ENCODE data around the gene LLPH.

LLPH gene

DNA sequence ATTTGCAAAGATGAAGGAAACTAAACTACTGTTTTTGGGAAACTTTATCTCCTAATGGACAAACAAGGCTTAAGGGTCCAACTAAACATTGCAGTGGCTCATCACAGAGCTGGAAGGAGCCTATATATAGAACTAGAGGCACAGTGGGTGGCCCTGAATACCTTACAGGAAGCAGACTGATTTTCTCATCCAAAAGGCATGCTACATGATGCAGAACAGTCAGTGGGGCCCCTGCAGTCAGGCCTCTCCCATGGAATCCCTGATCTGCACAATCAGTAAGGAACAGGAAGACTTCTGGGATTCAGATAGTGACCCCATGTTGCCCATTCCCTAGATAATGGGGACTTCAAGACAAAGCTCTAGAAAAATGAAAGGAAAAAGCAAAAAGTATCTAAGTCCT lies 1.9 kb upstream of the LLPH start:
- no peaks in the 10 kb centered on the region for H3K27me3 ChIP-seq (ENCODE audit: insufficient read depth, low read length)
- H3K9me2 ChIP-seq (ENCODE audit: low read depth, low read length), result no peaks in the 10 kb centered on the region
- H3K4me3 ChIP-seq (ENCODE audit: low read depth, low read length, poor library complexity, severe bottlenecking), result peak overlapping the region; percentile 83
- no peaks in the 10 kb centered on the region for H4K20me1 ChIP-seq (ENCODE audit: insufficient read depth, low read length)
- no peak overlapping the region for H2AFZ ChIP-seq (ENCODE audit: low read length)
- no peak overlapping the region; the same call in 1 of the 2 replicates for H3K9ac ChIP-seq (ENCODE audit: low read length)
- peaks cover 24% of the 10 kb centered on the region for H3K79me2 ChIP-seq (ENCODE audit: insufficient read depth, low read length)
- peaks cover 29% of the 10 kb centered on the region for H3K36me3 ChIP-seq (ENCODE audit: insufficient read depth, low read length)
- H3K4me2 ChIP-seq (ENCODE audit: low read length), result peak overlapping the region; percentile 87
- H3K4me1 ChIP-seq (ENCODE audit: insufficient read depth, low read length, severe bottlenecking), result peaks cover 26% of the 10 kb centered on the region
- no peaks in the 10 kb centered on the region for H3K9me3 ChIP-seq (ENCODE audit: low read length)
- TF ChIP-seq EZH2 (IDR thresholded peaks at IDR 0.05; ENCODE audit: borderline replicate concordance, low read length), result no peak
- TF ChIP-seq, protein P1, sequence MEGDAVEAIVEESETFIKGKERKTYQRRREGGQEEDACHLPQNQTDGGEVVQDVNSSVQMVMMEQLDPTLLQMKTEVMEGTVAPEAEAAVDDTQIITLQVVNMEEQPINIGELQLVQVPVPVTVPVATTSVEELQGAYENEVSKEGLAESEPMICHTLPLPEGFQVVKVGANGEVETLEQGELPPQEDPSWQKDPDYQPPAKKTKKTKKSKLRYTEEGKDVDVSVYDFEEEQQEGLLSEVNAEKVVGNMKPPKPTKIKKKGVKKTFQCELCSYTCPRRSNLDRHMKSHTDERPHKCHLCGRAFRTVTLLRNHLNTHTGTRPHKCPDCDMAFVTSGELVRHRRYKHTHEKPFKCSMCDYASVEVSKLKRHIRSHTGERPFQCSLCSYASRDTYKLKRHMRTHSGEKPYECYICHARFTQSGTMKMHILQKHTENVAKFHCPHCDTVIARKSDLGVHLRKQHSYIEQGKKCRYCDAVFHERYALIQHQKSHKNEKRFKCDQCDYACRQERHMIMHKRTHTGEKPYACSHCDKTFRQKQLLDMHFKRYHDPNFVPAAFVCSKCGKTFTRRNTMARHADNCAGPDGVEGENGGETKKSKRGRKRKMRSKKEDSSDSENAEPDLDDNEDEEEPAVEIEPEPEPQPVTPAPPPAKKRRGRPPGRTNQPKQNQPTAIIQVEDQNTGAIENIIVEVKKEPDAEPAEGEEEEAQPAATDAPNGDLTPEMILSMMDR (IDR thresholded peaks at IDR 0.05; ENCODE audit: low read length), result no peak
- no peak overlapping the region for H3K27ac ChIP-seq (ENCODE audit: low read depth, low read length, poor library complexity, severe bottlenecking)
- H3F3A ChIP-seq (ENCODE audit: insufficient read depth, low read length), result no peaks in the 10 kb centered on the region; the same call in 1 of the 2 replicates

DNA sequence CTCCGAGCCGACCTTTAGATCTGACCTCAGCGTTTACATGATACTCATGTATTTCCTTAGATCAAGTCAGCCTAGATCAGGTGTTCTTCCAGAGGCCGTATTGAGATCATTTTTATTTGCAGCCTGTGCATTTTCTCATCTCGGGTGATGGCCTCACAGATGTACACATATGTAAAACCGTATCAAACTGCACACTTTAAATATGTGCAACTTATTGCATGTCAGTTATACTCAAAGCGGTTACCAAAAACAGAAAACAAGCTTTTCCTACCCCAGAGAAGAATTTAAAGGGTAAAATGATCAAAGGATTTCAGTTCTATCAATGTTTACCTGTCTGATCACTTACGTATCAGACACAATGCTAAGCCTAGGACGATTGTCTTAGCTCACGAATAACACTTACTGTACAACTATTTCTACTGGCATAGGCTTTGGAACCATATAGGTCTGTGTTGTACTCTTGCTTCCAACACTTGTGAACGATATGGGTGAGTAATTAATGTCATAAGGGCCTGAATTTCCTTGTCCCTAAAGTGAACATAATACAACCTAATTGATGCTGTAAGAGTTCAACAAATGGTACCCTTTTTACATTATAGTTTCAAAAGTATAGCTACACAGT lies 628 bp upstream of the LLPH start:
- no peaks in the 10 kb centered on the region for H4K20me1 ChIP-seq (ENCODE audit: insufficient read depth, low read length)
- H3K9ac ChIP-seq (ENCODE audit: low read length), result peak overlapping the region; percentile 87
- H3K36me3 ChIP-seq (ENCODE audit: insufficient read depth, low read length), result peaks cover 29% of the 10 kb centered on the region
- TF ChIP-seq, protein P1 (IDR thresholded peaks at IDR 0.05; ENCODE audit: low read length), result no peak
- TF ChIP-seq EZH2 (IDR thresholded peaks at IDR 0.05; ENCODE audit: borderline replicate concordance, low read length), result no peak
- peaks cover 24% of the 10 kb centered on the region for H3K79me2 ChIP-seq (ENCODE audit: insufficient read depth, low read length)
- no peaks in the 10 kb centered on the region for H3K9me3 ChIP-seq (ENCODE audit: low read length)
- H2AFZ ChIP-seq (ENCODE audit: low read length), result no peak overlapping the region
- peak overlapping the region; percentile 83 for H3K4me3 ChIP-seq (ENCODE audit: low read depth, low read length, poor library complexity, severe bottlenecking)
- H3K27me3 ChIP-seq (ENCODE audit: insufficient read depth, low read length), result no peaks in the 10 kb centered on the region
- H3K27ac ChIP-seq (ENCODE audit: low read depth, low read length, poor library complexity, severe bottlenecking), result peak overlapping the region; percentile 38
- H3F3A ChIP-seq (ENCODE audit: insufficient read depth, low read length), result no peaks in the 10 kb centered on the region
- peaks cover 26% of the 10 kb centered on the region for H3K4me1 ChIP-seq (ENCODE audit: insufficient read depth, low read length, severe bottlenecking)
- H3K9me2 ChIP-seq (ENCODE audit: low read depth, low read length), result no peaks in the 10 kb centered on the region
- H3K4me2 ChIP-seq (ENCODE audit: low read length), result peak overlapping the region; percentile 87

DNA sequence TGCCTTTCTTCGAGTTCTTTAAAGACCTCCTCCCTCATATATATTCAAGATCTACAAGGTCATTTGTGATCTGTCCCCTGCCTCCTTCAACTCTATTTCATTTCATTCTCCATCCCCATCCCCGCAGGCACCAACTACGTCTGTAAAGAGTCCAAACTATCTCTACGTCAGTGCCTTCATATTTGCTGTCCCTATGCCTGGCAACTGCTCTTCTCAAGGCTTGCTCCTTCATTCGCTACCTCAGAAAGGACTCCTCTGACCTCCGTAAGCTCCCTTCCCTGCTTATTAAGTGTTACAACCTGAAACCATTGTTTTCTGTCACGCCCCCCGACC lies 650 bp downstream of the LLPH start:
- Histone ChIP-seq H3K4me3 (ENCODE audit: low read depth, low read length, poor library complexity, severe bottlenecking) (peak overlapping the region; percentile 83), H4K20me1 (ENCODE audit: insufficient read depth, low read length) (no peaks in the 10 kb centered on the region), H3K27ac (ENCODE audit: low read depth, low read length, poor library complexity, severe bottlenecking) (no peak overlapping the region), H3K36me3 (ENCODE audit: insufficient read depth, low read length) (peaks cover 36% of the 10 kb centered on the region), H3K79me2 (ENCODE audit: insufficient read depth, low read length) (peaks cover 24% of the 10 kb centered on the region), H3K4me2 (ENCODE audit: low read length) (peak overlapping the region; percentile 87), H3K9me3 (ENCODE audit: low read length) (no peaks in the 10 kb centered on the region), H3F3A (ENCODE audit: insufficient read depth, low read length) (no peaks in the 10 kb centered on the region), H2AFZ (ENCODE audit: low read length) (no peak overlapping the region), H3K4me1 (ENCODE audit: insufficient read depth, low read length, severe bottlenecking) (peaks cover 26% of the 10 kb centered on the region), H3K9me2 (ENCODE audit: low read depth, low read length) (no peaks in the 10 kb centered on the region), H3K9ac (ENCODE audit: low read length) (peak overlapping the region; percentile 87), H3K27me3 (ENCODE audit: insufficient read depth, low read length) (no peaks in the 10 kb centered on the region)
- TF ChIP-seq, protein P1 (IDR thresholded peaks at IDR 0.05; ENCODE audit: low read length), result no peak
- no peak for TF ChIP-seq EZH2 (IDR thresholded peaks at IDR 0.05; ENCODE audit: borderline replicate concordance, low read length)

All from OCI-LY1 (cell line).